GM23338 (cell line): Measurements from ENCODE around the gene PHF20. TPM values are rescaled to one million over a fixed set of nuclear protein-coding genes. Genes with fewer than 3 reads are reported as not detected.

Source experiments
- ATAC-seq: fragments of 200-7000 bp; cut with Tn5 transposase; 3 replicates; pipeline ENCODE4 v1.9.1; 2020
- DNase-seq: peaks from one replicate; pipeline ENCODE4 v3.0.0-alpha.2; 2015; ENCODE audit warnings: low spot score
- H2AFZ ChIP-seq: fragments of 200-600 bp; sonication (generic); 2 replicates; pipeline ENCODE4 v1.8.0; 2016; ENCODE audit warnings: antibody characterized with exemption, mild to moderate bottlenecking, moderate library complexity
- H3F3A ChIP-seq: fragments of 200-600 bp; sonication (generic); replicated peaks from 2 replicates; pipeline ENCODE4 v1.8.0; 2017; ENCODE audit warnings: antibody characterized with exemption, mixed run types, low read depth
- H3K27ac ChIP-seq: fragments of 200-600 bp; sonication (generic); 2 replicates; pipeline ENCODE4 v1.6.1; 2016; ENCODE audit warnings: low read depth
- H3K27me3 ChIP-seq: fragments of 200-600 bp; sonication (generic); 2 replicates; pipeline ENCODE4 v1.8.0; 2016; ENCODE audit warnings: mild to moderate bottlenecking, mixed run types, moderate library complexity; ENCODE audit not compliant: insufficient read depth
- H3K36me3 ChIP-seq: fragments of 200-600 bp; sonication (generic); 2 replicates; pipeline ENCODE4 v1.8.0; 2016; ENCODE audit warnings: mild to moderate bottlenecking; ENCODE audit not compliant: insufficient read depth
- H3K4me1 ChIP-seq: fragments of 200-600 bp; sonication (generic); 2 replicates; pipeline ENCODE4 v1.8.0; 2016; ENCODE audit warnings: mild to moderate bottlenecking, moderate library complexity; ENCODE audit not compliant: insufficient read depth
- H3K4me2 ChIP-seq: fragments of 200-600 bp; sonication (generic); 2 replicates; pipeline ENCODE4 v1.7.1; 2017; ENCODE audit warnings: mixed run types
- H3K4me3 ChIP-seq: fragments of 200-600 bp; sonication (generic); 2 replicates; pipeline ENCODE4 v1.6.1; 2016; ENCODE audit warnings: mixed run types
- H3K79me2 ChIP-seq: fragments of 200-600 bp; sonication (generic); replicated peaks from 2 replicates; pipeline ENCODE4 v1.8.0; 2017; ENCODE audit warnings: mild to moderate bottlenecking; ENCODE audit not compliant: insufficient read depth
- H3K9me2 ChIP-seq: fragments of 200-600 bp; sonication (generic); 2 replicates; pipeline ENCODE4 v1.8.0; 2017; ENCODE audit not compliant: insufficient read depth
- H4K20me1 ChIP-seq: fragments of 200-600 bp; sonication (generic); replicated peaks from 2 replicates; pipeline ENCODE4 v1.8.0; 2017; ENCODE audit warnings: mild to moderate bottlenecking; ENCODE audit not compliant: insufficient read depth
- H3K27ac Mint-ChIP-seq: 2 replicates; pipeline ENCODE4 v1.8.0; 2020; ENCODE audit warnings: inconsistent platforms, mild to moderate bottlenecking, moderate library complexity, mixed read lengths
- H3K27me3 Mint-ChIP-seq: 3 replicates; pipeline ENCODE4 v1.8.0; 2022; ENCODE audit warnings: low read depth, mild to moderate bottlenecking, moderate library complexity, mixed read lengths, inconsistent platforms; ENCODE audit not compliant: insufficient read depth, poor library complexity
- H3K36me3 Mint-ChIP-seq: 3 replicates; pipeline ENCODE4 v1.8.0; 2021; ENCODE audit warnings: low read depth, mild to moderate bottlenecking, inconsistent platforms, moderate library complexity, mixed read lengths
- H3K4me1 Mint-ChIP-seq: 3 replicates; pipeline ENCODE4 v1.8.0; 2020; ENCODE audit warnings: mild to moderate bottlenecking, inconsistent platforms, mixed read lengths
- H3K4me3 Mint-ChIP-seq: 3 replicates; pipeline ENCODE4 v1.8.0; 2021; ENCODE audit warnings: moderate library complexity, mild to moderate bottlenecking, inconsistent platforms, mixed read lengths
- H3K9me3 Mint-ChIP-seq: 3 replicates; pipeline ENCODE4 v1.8.0; 2020; ENCODE audit warnings: moderate library complexity, mild to moderate bottlenecking, inconsistent platforms, mixed read lengths
- CREB1 ChIP-seq: fragments of 250-450 bp; sonication (Bioruptor Pico); IDR thresholded peaks from 2 replicates; pipeline ENCODE4 v1.5.0; 2020; ENCODE audit warnings: low read depth, mild to moderate bottlenecking, moderate library complexity
- EZH2 ChIP-seq: fragments of 200-600 bp; sonication (generic); IDR thresholded peaks from one replicate; pipeline ENCODE4 v1.8.0; 2017; ENCODE audit warnings: antibody characterized with exemption, mild to moderate bottlenecking, low read depth; ENCODE audit not compliant: unreplicated experiment
- EZH2phosphoT487 ChIP-seq: fragments of 200-600 bp; sonication (generic); IDR thresholded peaks from one replicate; pipeline ENCODE4 v1.8.1; 2018; ENCODE audit warnings: antibody characterized with exemption; ENCODE audit not compliant: unreplicated experiment
- JUNB ChIP-seq: IDR thresholded peaks from one replicate; pipeline ENCODE4 v1.6.1; 2016; ENCODE audit warnings: antibody characterized with exemption; ENCODE audit not compliant: unreplicated experiment
- NANOG ChIP-seq: IDR thresholded peaks from 2 replicates; pipeline ENCODE4 v1.6.1; 2016; ENCODE audit warnings: antibody characterized with exemption, borderline replicate concordance
- POLR2AphosphoS5 ChIP-seq: IDR thresholded peaks from 2 replicates; pipeline ENCODE4 v1.6.1; 2016; ENCODE audit warnings: antibody characterized with exemption, low read depth
- REST ChIP-seq: IDR thresholded peaks from one replicate; pipeline ENCODE4 v1.6.1; 2018; ENCODE audit warnings: antibody characterized with exemption; ENCODE audit not compliant: unreplicated experiment
- STAT1 ChIP-seq: IDR thresholded peaks from one replicate; pipeline ENCODE4 v1.6.1; 2016; ENCODE audit warnings: antibody characterized with exemption; ENCODE audit not compliant: unreplicated experiment
- ZNF331 ChIP-seq: fragments of 250-450 bp; sonication (Bioruptor Pico); IDR thresholded peaks from 2 replicates; pipeline ENCODE4 v1.5.0; 2020; ENCODE audit warnings: low read depth, mild to moderate bottlenecking, moderate library complexity
- ZNF462 ChIP-seq: fragments of 250-450 bp; sonication (Bioruptor Pico); IDR thresholded peaks from 2 replicates; pipeline ENCODE4 v1.5.0; 2020; ENCODE audit warnings: mild to moderate bottlenecking, moderate library complexity
- polyA plus RNA-seq: library from polyadenylated mRNA; unstranded; fragments of >200 nt; fragmentation: Nextera tagmentation; extraction: Ambion mirVana; gene quantifications from 2 replicates; pipeline ENCODE4 v1.2.1, GENCODE V29; 2016
- total RNA-seq: library from RNA; depleted of rRNA; stranded (reverse); fragments of >200 nt; shearing (Covaris generic); gene quantifications from 2 replicates; pipeline ENCODE4 v1.2.3, GENCODE V29; 2014

PHF20 gene
- total and polyA plus RNA-seq, 2 experiments from 2014 or later = 71.8 to 103 TPM

GRCh38 chr20:35791821-35792220 is 20.0 kb downstream of the PHF20 start:
- Histone ChIP-seq H3K36me3 (no peaks in the 10 kb centered on the region), H3K27me3 (no peaks in the 10 kb centered on the region), H3K27ac (no peak overlapping the region), H4K20me1 (peaks cover 25% of the 10 kb centered on the region), H3K4me2 (no peak overlapping the region), H3K79me2 (peaks cover 88% of the 10 kb centered on the region), H3K4me1 (no peaks in the 10 kb centered on the region), H3K4me3 (no peak overlapping the region), H2AFZ (no peak overlapping the region), H3K9me2 (no peaks in the 10 kb centered on the region), H3F3A (0 out of 2 replicates have a peak, but pooled peaks cover 2% of the 10 kb centered on the region)
- no peaks in the 10 kb centered on the region for H3K4me1 Mint-ChIP-seq
- DNase-seq = no peak
- no peaks in the 10 kb centered on the region for H3K36me3 Mint-ChIP-seq
- H3K27me3 Mint-ChIP-seq = peaks cover 8% of the 10 kb centered on the region
- no peak for ATAC-seq
- no peak overlapping the region; the same call in 1 of the 2 replicates for H3K27ac Mint-ChIP-seq
- no peak overlapping the region for H3K4me3 Mint-ChIP-seq
- no peaks in the 10 kb centered on the region for H3K9me3 Mint-ChIP-seq
- no peak for TF ChIP-seq STAT1
- no peak for TF ChIP-seq ZNF331 (CRISPR knock-in tag)
- no peak for TF ChIP-seq EZH2
- no peak for TF ChIP-seq POLR2AphosphoS5
- no peak for TF ChIP-seq EZH2phosphoT487
- no peak for TF ChIP-seq CREB1 (CRISPR knock-in tag)
- TF ChIP-seq ZNF462 (CRISPR knock-in tag) = no peak
- TF ChIP-seq JUNB = no peak

GRCh38 chr20:35792740-35793139 is 20.9 kb downstream of the PHF20 start:
- Mint-ChIP-seq H3K9me3 (no peaks in the 10 kb centered on the region), H3K36me3 (no peaks in the 10 kb centered on the region), H3K4me1 (no peaks in the 10 kb centered on the region), H3K4me3 (no peak overlapping the region), H3K27me3 (peaks cover 8% of the 10 kb centered on the region), H3K27ac (no peak overlapping the region)
- DNase-seq (no peak), ATAC-seq (no peak)
- H2AFZ ChIP-seq = no peak overlapping the region
- H3K79me2 ChIP-seq = peaks cover 88% of the 10 kb centered on the region
- H4K20me1 ChIP-seq = peaks cover 28% of the 10 kb centered on the region
- no peaks in the 10 kb centered on the region for H3K36me3 ChIP-seq
- no peaks in the 10 kb centered on the region for H3K9me2 ChIP-seq
- no peak overlapping the region for H3K4me2 ChIP-seq
- no peak overlapping the region for H3K4me3 ChIP-seq
- no peak overlapping the region for H3K27ac ChIP-seq
- H3F3A ChIP-seq = 0 out of 2 replicates have a peak, but pooled peaks cover 2% of the 10 kb centered on the region
- no peaks in the 10 kb centered on the region for H3K4me1 ChIP-seq
- no peaks in the 10 kb centered on the region for H3K27me3 ChIP-seq
- TF ChIP-seq STAT1 = no peak
- no peak for TF ChIP-seq JUNB
- no peak for TF ChIP-seq NANOG
- TF ChIP-seq CREB1 (CRISPR knock-in tag) = no peak
- no peak for TF ChIP-seq POLR2AphosphoS5
- no peak for TF ChIP-seq REST
